ENCODE results near the gene SC5D. TPM values are rescaled to one million over a fixed set of nuclear protein-coding genes. Genes with fewer than 3 reads are reported as not detected.

SC5D gene
- polyA plus RNA-seq, 2 of the 4 experiments (the other 2 are of a cell fraction) = 18.1 to 28.1 TPM

- TF ChIP-seq REST (IDR thresholded peaks at IDR 0.05) = no peak
- no peak for TF ChIP-seq FOXS1 (CRISPR knock-in tag; IDR thresholded peaks at IDR 0.05)
- TF ChIP-seq, protein P1, sequence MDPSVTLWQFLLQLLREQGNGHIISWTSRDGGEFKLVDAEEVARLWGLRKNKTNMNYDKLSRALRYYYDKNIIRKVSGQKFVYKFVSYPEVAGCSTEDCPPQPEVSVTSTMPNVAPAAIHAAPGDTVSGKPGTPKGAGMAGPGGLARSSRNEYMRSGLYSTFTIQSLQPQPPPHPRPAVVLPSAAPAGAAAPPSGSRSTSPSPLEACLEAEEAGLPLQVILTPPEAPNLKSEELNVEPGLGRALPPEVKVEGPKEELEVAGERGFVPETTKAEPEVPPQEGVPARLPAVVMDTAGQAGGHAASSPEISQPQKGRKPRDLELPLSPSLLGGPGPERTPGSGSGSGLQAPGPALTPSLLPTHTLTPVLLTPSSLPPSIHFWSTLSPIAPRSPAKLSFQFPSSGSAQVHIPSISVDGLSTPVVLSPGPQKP (IDR thresholded peaks at IDR 0.05; ENCODE audit: low read depth, low read length) = no peak
Measured at GRCh38 chr11:121344824-121345223, 52.3 kb downstream of the SC5D start (continued).

GRCh38 chr11:121347094-121347493 lies 54.5 kb downstream of the SC5D start:
- POLR2A ChIA-PET = no interaction called here
- WGBS (ENCODE audit: missing lambda C conversion rate) = 30% methylated on average over 2 of the region's 2 CpGs
- no peaks in the 10 kb centered on the region for H3K4me1 ChIP-seq
- H3K9me3 ChIP-seq = no peaks in the 10 kb centered on the region
- DNase-seq (ENCODE audit: low read depth in 1 of 2, low spot score in 1 of 2) (no peak), ATAC-seq (no peak), FAIRE-seq (no peak)
- no peak overlapping the region for H3K4me3 ChIP-seq
- H3K27ac ChIP-seq = no peak overlapping the region
- CTCF ChIA-PET = no interaction called here
- no peak overlapping the region for H3K4me2 ChIP-seq
- TF ChIP-seq FOSB (CRISPR knock-in tag; IDR thresholded peaks at IDR 0.05) (no peak), ESRRA (IDR thresholded peaks at IDR 0.05; ENCODE audit: borderline replicate concordance, low read length) (no peak), HES2 (IDR thresholded peaks at IDR 0.05) (no peak), ZC3H11A (IDR thresholded peaks at IDR 0.05) (no peak), TP53 (CRISPR knock-in tag; IDR thresholded peaks at IDR 0.05) (no peak), MAFK (IDR thresholded peaks at IDR 0.05; ENCODE audit: partially characterized antibody) (no peak), RCOR1 (IDR thresholded peaks at IDR 0.05; ENCODE audit: low read depth, low read length) (no peak), BCL3 (IDR thresholded peaks at IDR 0.05) (no peak), PHF8 (IDR thresholded peaks at IDR 0.05; ENCODE audit: borderline replicate concordance, low read depth) (no peak), POLR2AphosphoS2 (conservative IDR thresholded peaks at IDR 0.05; ENCODE audit: low read length) (no peak), USF2 (IDR thresholded peaks at IDR 0.05) (no peak), RNF2 (IDR thresholded peaks at IDR 0.05; ENCODE audit: borderline replicate concordance, low read depth) (no peak), HMGXB4 (CRISPR knock-in tag; IDR thresholded peaks at IDR 0.05; ENCODE audit: borderline replicate concordance) (no peak), KDM1A (IDR thresholded peaks at IDR 0.05; ENCODE audit: low read depth) (no peak), HEYL (CRISPR knock-in tag; IDR thresholded peaks at IDR 0.05) (no peak), PBX3 (IDR thresholded peaks at IDR 0.05) (no peak), NR3C1 (IDR thresholded peaks at IDR 0.05) (no peak), CEBPB (IDR thresholded peaks at IDR 0.05) (no peak), JUN (IDR thresholded peaks at IDR 0.05) (no peak)
